G401 (cell line): ENCODE data around the gene GTPBP4. TPM values are rescaled to one million over a fixed set of nuclear protein-coding genes. Genes with fewer than 3 reads are reported as not detected.

Source experiments
- DNase-seq: peaks from one replicate; pipeline ENCODE4 v3.0.0-alpha.2; 2015; ENCODE audit warnings: low spot score
- in situ Hi-C: cut with HindIII; loops from 2 replicates; pipeline ENCODE4 v1.10.0; 2016; ENCODE audit warnings: low sequenced_read_pairs, mixed read lengths
- total RNA-seq: library from RNA; depleted of rRNA; stranded (reverse); fragments of >200 nt; shearing (Covaris generic); gene quantifications from 2 replicates; pipeline ENCODE4 v1.2.3, GENCODE V29; 2014; rRNA removed

GTPBP4 gene
- total RNA-seq = 79.6 and 88.8 TPM in 2 replicates

- DNase-seq = peak; percentile 98
- in situ Hi-C loops = loop anchor here (10.0 kb wide), 1 partner anchor 143 kb away; no protein-coding TSS in a partner anchor
These were observed at the start of gene GTPBP4 for GRCh38 chr10:987870-988666. Gene GTPBP4 (plus strand): TSS chr10:988434. CDS start chr10:988480, 46 bp downstream.

GRCh38 chr10:938941-939678 lies 49.1 kb upstream of the GTPBP4 start:
- in situ Hi-C loops = no loop called here
- DNase-seq = no peak

GRCh38 chr10:943334-944033 lies 44.8 kb upstream of the GTPBP4 start:
- in situ Hi-C loops = no loop called here

GRCh38 chr10:944034-944831 lies 44.0 kb upstream of the GTPBP4 start:
- no peak for DNase-seq
- in situ Hi-C loops = no loop called here

More at GRCh38 chr10:943334-944033, 44.8 kb upstream of the GTPBP4 start:
- no peak for DNase-seq

GRCh38 chr10:945778-946177 lies 42.5 kb upstream of the GTPBP4 start:
- in situ Hi-C loops = no loop called here
- no peak for DNase-seq

GRCh38 chr10:947051-947450 lies 41.2 kb upstream of the GTPBP4 start:
- DNase-seq = no peak
- in situ Hi-C loops = no loop called here

GRCh38 chr10:947881-948280 lies 40.4 kb upstream of the GTPBP4 start:
- DNase-seq = no peak
- in situ Hi-C loops = no loop called here

GRCh38 chr10:948347-948746 lies 39.9 kb upstream of the GTPBP4 start:
- DNase-seq = no peak
- in situ Hi-C loops = no loop called here

GRCh38 chr10:949446-949845 lies 38.8 kb upstream of the GTPBP4 start:
- DNase-seq = no peak
- in situ Hi-C loops = no loop called here

- in situ Hi-C loops = no loop called here
- DNase-seq = no peak
These were observed 34.4 kb upstream of the GTPBP4 start for GRCh38 chr10:953836-954235.

- DNase-seq = no peak
- in situ Hi-C loops = no loop called here
These were observed 33.8 kb upstream of the GTPBP4 start for GRCh38 chr10:954396-954795.

GRCh38 chr10:955127-955819 lies 33.0 kb upstream of the GTPBP4 start:
- DNase-seq = no peak
- in situ Hi-C loops = no loop called here

- in situ Hi-C loops = no loop called here
- DNase-seq = peak; percentile 72
These were observed 32.4 kb upstream of the GTPBP4 start for GRCh38 chr10:955820-956217.

GRCh38 chr10:958106-958505 lies 30.1 kb upstream of the GTPBP4 start:
- in situ Hi-C loops = no loop called here
- DNase-seq = no peak

- in situ Hi-C loops = no loop called here
- DNase-seq = no peak
These were observed 29.4 kb upstream of the GTPBP4 start for GRCh38 chr10:958856-959255.

GRCh38 chr10:962342-962741 lies 25.9 kb upstream of the GTPBP4 start:
- DNase-seq = no peak
- in situ Hi-C loops = no loop called here

- in situ Hi-C loops = no loop called here
These were observed 25.0 kb upstream of the GTPBP4 start for GRCh38 chr10:963186-963585.

GRCh38 chr10:963655-964054 lies 24.6 kb upstream of the GTPBP4 start:
- in situ Hi-C loops = no loop called here
- no peak for DNase-seq

More at GRCh38 chr10:963186-963585, 25.0 kb upstream of the GTPBP4 start:
- DNase-seq = no peak
